ENCODE data around the gene GSKIP. TPM values are rescaled to one million over a fixed set of nuclear protein-coding genes. Genes with fewer than 3 reads are reported as not detected.

The GSKIP gene
- total and polyA plus RNA-seq, 2 experiments from 2014 or later, result 37.3 to 46.5 TPM

- Histone ChIP-seq H3K27ac (no peak overlapping the region), H3K36me3 (ENCODE audit: low read depth) (no peaks in the 10 kb centered on the region), H3K9me3 (ENCODE audit: low read depth) (no peaks in the 10 kb centered on the region), H4K20me1 (ENCODE audit: insufficient read depth) (no peaks in the 10 kb centered on the region), H3K27me3 (replicated peaks; ENCODE audit: insufficient read depth) (no peaks in the 10 kb centered on the region; the same call in 1 of the 2 replicates), H3K9ac (no peak overlapping the region), H3K4me1 (ENCODE audit: insufficient read depth) (no peaks in the 10 kb centered on the region), H2AFZ (no peak overlapping the region), H3K79me2 (ENCODE audit: insufficient read depth) (no peaks in the 10 kb centered on the region), H3K4me3 (no peak overlapping the region), H3K4me2 (ENCODE audit: unreplicated experiment) (no peak overlapping the region), H3K9me2 (ENCODE audit: insufficient read depth) (no peaks in the 10 kb centered on the region), H3F3A (ENCODE audit: insufficient read depth) (no peaks in the 10 kb centered on the region)
- DNase-seq, result no peak
- WGBS, 2 experiments (ENCODE audit: low coverage in 1 of 2, low lambda C conversion rate in 2 of 2, missing lambda C conversion rate in 2 of 2), result 77 to 79% methylated on average over 8 of the region's 8 CpGs
- in situ Hi-C loops (cut with MboI), result no loop called here
- TF ChIP-seq EZH2phosphoT487 (IDR thresholded peaks at IDR 0.05; ENCODE audit: insufficient read depth, low read depth) (no peak), EZH2 (IDR thresholded peaks at IDR 0.05; ENCODE audit: insufficient read depth, poor library complexity, severe bottlenecking) (no peak)
These were observed 35.1 kb downstream of the GSKIP start for GRCh38 chr14:96398432-96398831.

GRCh38 chr14:96398921-96399320 lies 35.6 kb downstream of the GSKIP start:
- Histone ChIP-seq H3K4me3 (no peak overlapping the region), H3K9me2 (ENCODE audit: insufficient read depth) (no peaks in the 10 kb centered on the region), H4K20me1 (ENCODE audit: insufficient read depth) (no peaks in the 10 kb centered on the region), H3K9me3 (ENCODE audit: low read depth) (no peaks in the 10 kb centered on the region), H3K36me3 (ENCODE audit: low read depth) (no peaks in the 10 kb centered on the region), H3K27ac (no peak overlapping the region), H3K4me1 (ENCODE audit: insufficient read depth) (no peaks in the 10 kb centered on the region), H3K4me2 (ENCODE audit: unreplicated experiment) (no peak overlapping the region), H3K9ac (no peak overlapping the region), H3K79me2 (ENCODE audit: insufficient read depth) (no peaks in the 10 kb centered on the region), H3F3A (ENCODE audit: insufficient read depth) (no peaks in the 10 kb centered on the region), H3K27me3 (replicated peaks; ENCODE audit: insufficient read depth) (no peaks in the 10 kb centered on the region; the same call in 1 of the 2 replicates), H2AFZ (no peak overlapping the region)
- no peak for TF ChIP-seq EZH2 (IDR thresholded peaks at IDR 0.05; ENCODE audit: insufficient read depth, poor library complexity, severe bottlenecking)
- TF ChIP-seq EZH2phosphoT487 (IDR thresholded peaks at IDR 0.05; ENCODE audit: insufficient read depth, low read depth), result no peak
- DNase-seq, result no peak
- 52 to 58% methylated on average over 5 of the region's 5 CpGs for WGBS, 2 experiments (ENCODE audit: low coverage in 1 of 2, low lambda C conversion rate in 2 of 2, missing lambda C conversion rate in 2 of 2)
- in situ Hi-C loops (cut with MboI), result no loop called here

DNA sequence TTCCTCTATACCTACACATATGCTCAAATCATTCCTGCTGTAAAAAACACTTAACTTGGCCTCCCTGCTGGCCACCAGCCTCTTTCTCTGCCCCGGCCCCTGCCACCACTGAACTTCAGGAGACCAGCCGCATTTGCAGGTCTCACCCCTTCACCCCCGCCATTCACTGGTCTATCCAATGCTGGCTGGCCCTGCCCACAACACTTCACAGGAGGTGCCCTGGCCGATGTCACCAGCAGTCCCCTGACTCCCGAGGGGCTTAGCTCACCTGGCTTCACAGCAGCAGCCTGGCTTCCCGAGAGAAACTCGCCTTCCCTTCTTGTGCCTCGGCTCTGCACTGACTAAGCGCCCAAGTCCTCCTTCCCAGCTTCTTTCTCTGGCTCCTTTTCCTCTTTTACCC lies 36.1 kb downstream of the GSKIP start:
- H3K4me1 ChIP-seq (ENCODE audit: insufficient read depth), result no peaks in the 10 kb centered on the region
- no peak overlapping the region for H2AFZ ChIP-seq
- in situ Hi-C loops (cut with MboI), result no loop called here
- TF ChIP-seq EZH2phosphoT487 (IDR thresholded peaks at IDR 0.05; ENCODE audit: insufficient read depth, low read depth), result no peak
- no peak for TF ChIP-seq EZH2 (IDR thresholded peaks at IDR 0.05; ENCODE audit: insufficient read depth, poor library complexity, severe bottlenecking)
- WGBS, 2 experiments (ENCODE audit: low coverage in 1 of 2, low lambda C conversion rate in 2 of 2, missing lambda C conversion rate in 2 of 2), result 64 to 69% methylated on average over 9 of the region's 9 CpGs
- H3K9me2 ChIP-seq (ENCODE audit: insufficient read depth), result no peaks in the 10 kb centered on the region
- no peaks in the 10 kb centered on the region for H3K36me3 ChIP-seq (ENCODE audit: low read depth)
- DNase-seq, result no peak
- H4K20me1 ChIP-seq (ENCODE audit: insufficient read depth), result no peaks in the 10 kb centered on the region
- H3K27ac ChIP-seq, result no peak overlapping the region
- no peaks in the 10 kb centered on the region for H3K9me3 ChIP-seq (ENCODE audit: low read depth)
- no peak overlapping the region for H3K4me3 ChIP-seq
- no peaks in the 10 kb centered on the region for H3F3A ChIP-seq (ENCODE audit: insufficient read depth)
- H3K4me2 ChIP-seq (ENCODE audit: unreplicated experiment), result no peak overlapping the region
- no peaks in the 10 kb centered on the region for H3K79me2 ChIP-seq (ENCODE audit: insufficient read depth)
- no peaks in the 10 kb centered on the region; the same call in 1 of the 2 replicates for H3K27me3 ChIP-seq (replicated peaks; ENCODE audit: insufficient read depth)
- no peak overlapping the region for H3K9ac ChIP-seq

GRCh38 chr14:96400495-96400894 lies 37.2 kb downstream of the GSKIP start:
- in situ Hi-C loops (cut with MboI), result no loop called here
- no peak overlapping the region for H3K27ac ChIP-seq
- H4K20me1 ChIP-seq (ENCODE audit: insufficient read depth), result no peaks in the 10 kb centered on the region
- H3K4me2 ChIP-seq (ENCODE audit: unreplicated experiment), result no peak overlapping the region
- no peaks in the 10 kb centered on the region; the same call in 1 of the 2 replicates for H3K27me3 ChIP-seq (replicated peaks; ENCODE audit: insufficient read depth)
- no peak overlapping the region for H3K9ac ChIP-seq
- H3K9me3 ChIP-seq (ENCODE audit: low read depth), result no peaks in the 10 kb centered on the region
- H3K4me3 ChIP-seq, result no peak overlapping the region
- no peak for DNase-seq
- H2AFZ ChIP-seq, result no peak overlapping the region
- H3K4me1 ChIP-seq (ENCODE audit: insufficient read depth), result no peaks in the 10 kb centered on the region
- H3K9me2 ChIP-seq (ENCODE audit: insufficient read depth), result no peaks in the 10 kb centered on the region
- no peaks in the 10 kb centered on the region for H3K79me2 ChIP-seq (ENCODE audit: insufficient read depth)
- no peaks in the 10 kb centered on the region for H3K36me3 ChIP-seq (ENCODE audit: low read depth)
- no peaks in the 10 kb centered on the region for H3F3A ChIP-seq (ENCODE audit: insufficient read depth)
- WGBS, 2 experiments (ENCODE audit: low coverage in 1 of 2, low lambda C conversion rate in 2 of 2, missing lambda C conversion rate in 2 of 2), result 45 to 51% methylated on average over 5 of the region's 5 CpGs
- TF ChIP-seq EZH2 (IDR thresholded peaks at IDR 0.05; ENCODE audit: insufficient read depth, poor library complexity, severe bottlenecking) (no peak), EZH2phosphoT487 (IDR thresholded peaks at IDR 0.05; ENCODE audit: insufficient read depth, low read depth) (no peak)

- Histone ChIP-seq H2AFZ (no peak overlapping the region), H3K4me1 (ENCODE audit: insufficient read depth) (no peaks in the 10 kb centered on the region), H3K9ac (no peak overlapping the region)
These were observed 40.1 kb downstream of the GSKIP start for GRCh38 chr14:96403409-96403808.

More at GRCh38 chr14:96403409-96403808, 40.1 kb downstream of the GSKIP start:
- no peak overlapping the region for H3K4me2 ChIP-seq (ENCODE audit: unreplicated experiment)
- no peaks in the 10 kb centered on the region for H3K79me2 ChIP-seq (ENCODE audit: insufficient read depth)
- no peaks in the 10 kb centered on the region; the same call in 1 of the 2 replicates for H3K27me3 ChIP-seq (replicated peaks; ENCODE audit: insufficient read depth)
- 53 to 54% methylated on average over 3 of the region's 3 CpGs for WGBS, 2 experiments (ENCODE audit: low coverage in 1 of 2, low lambda C conversion rate in 2 of 2, missing lambda C conversion rate in 2 of 2)
- no peaks in the 10 kb centered on the region for H4K20me1 ChIP-seq (ENCODE audit: insufficient read depth)
- H3K36me3 ChIP-seq (ENCODE audit: low read depth), result no peaks in the 10 kb centered on the region
- no peak for TF ChIP-seq EZH2phosphoT487 (IDR thresholded peaks at IDR 0.05; ENCODE audit: insufficient read depth, low read depth)
- no peaks in the 10 kb centered on the region for H3K9me2 ChIP-seq (ENCODE audit: insufficient read depth)
- no peak for DNase-seq
- H3F3A ChIP-seq (ENCODE audit: insufficient read depth), result no peaks in the 10 kb centered on the region
- in situ Hi-C loops (cut with MboI), result no loop called here
- H3K4me3 ChIP-seq, result no peak overlapping the region
- H3K27ac ChIP-seq, result no peak overlapping the region
- H3K9me3 ChIP-seq (ENCODE audit: low read depth), result no peaks in the 10 kb centered on the region
